ENCODE measurements around the gene HTN1.

- no peak for TF ChIP-seq CTCF (conservative IDR thresholded peaks at IDR 0.05 in 1 of 2, IDR thresholded peaks at IDR 0.05 in 1 of 2; ENCODE audit: extremely low read depth in 1 of 2, insufficient read depth in 1 of 2, low read depth in 1 of 2, low read length in 2 of 2)
- TF ChIP-seq EZH2 (IDR thresholded peaks at IDR 0.05; ENCODE audit: borderline replicate concordance, low read length): no peak
Observed at GRCh38 chr4:70023218-70023617, 27.0 kb upstream of the HTN1 start.

Data from mammary epithelial cell (primary cell).